Neural progenitor cell (in vitro differentiated cells): Measurements from ENCODE around the gene SPTBN1.

Experiments used
- CTCF ChIP-seq: fragments of 200-600 bp; sonication (generic); IDR thresholded peaks from 2 replicates; pipeline ENCODE4 v1.5.1; 2017; ENCODE audit warnings: antibody characterized with exemption, mild to moderate bottlenecking
- EZH2 ChIP-seq: fragments of 200-600 bp; sonication (generic); IDR thresholded peaks from 2 replicates; pipeline ENCODE4 v1.6.1; 2017; ENCODE audit warnings: antibody characterized with exemption, mild to moderate bottlenecking, moderate library complexity

- TF ChIP-seq CTCF, result no peak
- TF ChIP-seq EZH2, result no peak
Observed at GRCh38 chr2:54429811-54430551, 26.1 kb upstream of the SPTBN1 start.
